ENCODE data around the gene ZNF197.

- no peak for TF ChIP-seq POLR2A (IDR thresholded peaks at IDR 0.05)
- no peak for TF ChIP-seq CTCF (IDR thresholded peaks at IDR 0.05)
Observed at GRCh38 chr3:44678480-44679116, 53.8 kb downstream of the ZNF197 start.
